Measurements from ENCODE around the gene ZSWIM6. TPM values are rescaled to one million over a fixed set of nuclear protein-coding genes. Genes with fewer than 3 reads are reported as not detected.

The ZSWIM6 gene
- total RNA-seq, 1 donor from 2014 or later: 21.2 TPM

GRCh38 chr5:61536922-61537321 is 204.9 kb downstream of the ZSWIM6 start:
- DNase-seq (ENCODE audit: low spot score): no peak

- peak; percentile 22 for DNase-seq (ENCODE audit: low spot score)
Observed at GRCh38 chr5:61538722-61539501, 206.9 kb downstream of the ZSWIM6 start.

- peak; percentile 15 for DNase-seq (ENCODE audit: low spot score)
Observed at GRCh38 chr5:61549530-61549929, 217.5 kb downstream of the ZSWIM6 start.

- no peak for DNase-seq (ENCODE audit: low spot score)
Observed at GRCh38 chr5:61551637-61552313, 219.7 kb downstream of the ZSWIM6 start.

GRCh38 chr5:61559146-61559545 is 227.1 kb downstream of the ZSWIM6 start:
- no peak for DNase-seq (ENCODE audit: low spot score)

- no peak for DNase-seq (ENCODE audit: low spot score)
Observed at GRCh38 chr5:61559722-61560121, 227.7 kb downstream of the ZSWIM6 start.

- DNase-seq (ENCODE audit: low spot score): peak; percentile 70
Observed at GRCh38 chr5:61563401-61563800, 231.3 kb downstream of the ZSWIM6 start.

- DNase-seq (ENCODE audit: low spot score): no peak
Observed at GRCh38 chr5:61567337-61567736, 235.3 kb downstream of the ZSWIM6 start.

- peak; percentile 54 for DNase-seq (ENCODE audit: low spot score)
Observed at GRCh38 chr5:61569353-61569752, 237.3 kb downstream of the ZSWIM6 start.

GRCh38 chr5:61570767-61571166 is 238.7 kb downstream of the ZSWIM6 start:
- DNase-seq (ENCODE audit: low spot score): no peak

- DNase-seq (ENCODE audit: low spot score): no peak
Observed at GRCh38 chr5:61572959-61573358, 240.9 kb downstream of the ZSWIM6 start.

- DNase-seq (ENCODE audit: low spot score): peak; percentile 49
Observed at GRCh38 chr5:61575103-61575502, 243.0 kb downstream of the ZSWIM6 start.

- no peak for DNase-seq (ENCODE audit: low spot score)
Observed at GRCh38 chr5:61575581-61575980, 243.5 kb downstream of the ZSWIM6 start.

GRCh38 chr5:61576556-61576955 is 244.5 kb downstream of the ZSWIM6 start:
- no peak for DNase-seq (ENCODE audit: low spot score)

GRCh38 chr5:61578858-61579503 is 246.9 kb downstream of the ZSWIM6 start:
- no peak for DNase-seq (ENCODE audit: low spot score)

GRCh38 chr5:61582205-61582820 is 250.3 kb downstream of the ZSWIM6 start:
- peak; percentile 48 for DNase-seq (ENCODE audit: low spot score)

GRCh38 chr5:61582887-61583286 is 250.8 kb downstream of the ZSWIM6 start:
- DNase-seq (ENCODE audit: low spot score): no peak

- no peak for DNase-seq (ENCODE audit: low spot score)
Observed at GRCh38 chr5:61586096-61587084, 254.3 kb downstream of the ZSWIM6 start.

- no peak for DNase-seq (ENCODE audit: low spot score)
Observed at GRCh38 chr5:61587125-61587524, 255.1 kb downstream of the ZSWIM6 start.

- DNase-seq (ENCODE audit: low spot score): no peak
Observed at GRCh38 chr5:61588216-61588615, 256.2 kb downstream of the ZSWIM6 start.

- DNase-seq (ENCODE audit: low spot score): no peak
Observed at GRCh38 chr5:61589946-61590345, 257.9 kb downstream of the ZSWIM6 start.

Measured in umbilical cord (tissue), 2 donors.